ENCODE results near the gene RPP40.

GRCh38 chr6:5042436-5042835 is 38.6 kb upstream of the RPP40 start:
- no peak for TF ChIP-seq ZNF570 (CRISPR knock-in tag; IDR thresholded peaks at IDR 0.05; ENCODE audit: borderline replicate concordance)
- TF ChIP-seq TAF1 (CRISPR knock-in tag; IDR thresholded peaks at IDR 0.05): no peak
- TF ChIP-seq KDM5B (CRISPR knock-in tag; IDR thresholded peaks at IDR 0.05; ENCODE audit: borderline replicate concordance): no peak
- TF ChIP-seq GFI1 (CRISPR knock-in tag; IDR thresholded peaks at IDR 0.05; ENCODE audit: borderline replicate concordance): no peak
- no peak for TF ChIP-seq POLR2A (IDR thresholded peaks at IDR 0.05; ENCODE audit: insufficient read depth in 1 of 2, low read depth in 2 of 2, low read length in 2 of 2)
- TF ChIP-seq TCF12 (IDR thresholded peaks at IDR 0.05): no peak
- TF ChIP-seq TCF12 (CRISPR knock-in tag; IDR thresholded peaks at IDR 0.05): no peak
- TF ChIP-seq ZNF12 (CRISPR knock-in tag; IDR thresholded peaks at IDR 0.05): no peak
